SK-N-SH treated with all-trans-retinoic acid at 6 μM for 48 hours (cell line): Measurements from ENCODE around the gene UBE2L6.
"Not testable (repeated sequence)": the region's sequence is repeated elsewhere in the genome, so short reads cannot be mapped to it uniquely, and the experiment has no call there.

Experiments used
- ATAC-seq: fragments of 200-7000 bp; cut with Tn5 transposase; 3 replicates; pipeline ENCODE4 v1.9.1; 2020; ENCODE audit warnings: mild to moderate bottlenecking, moderate library complexity
- ARNTL ChIP-seq: fragments of 450-650 bp; formaldehyde crosslinking; IDR thresholded peaks from 2 replicates; pipeline ENCODE4 v1.5.0; 2020; ENCODE audit warnings: low read depth, mild to moderate bottlenecking, moderate library complexity, borderline replicate concordance
- BACH2 ChIP-seq: fragments of 250-450 bp; sonication (Bioruptor Pico); IDR thresholded peaks from 2 replicates; pipeline ENCODE4 v1.9.0; 2021; ENCODE audit warnings: mild to moderate bottlenecking, borderline replicate concordance
- ESRRG ChIP-seq: fragments of 250-450 bp; sonication (Bioruptor Pico); IDR thresholded peaks from 2 replicates; pipeline ENCODE4 v1.6.1; 2021; ENCODE audit warnings: mild to moderate bottlenecking
- GLIS3 ChIP-seq: fragments of 250-450 bp; sonication (Bioruptor Pico); IDR thresholded peaks from 2 replicates; pipeline ENCODE4 v1.5.0; 2020; ENCODE audit warnings: mild to moderate bottlenecking, moderate library complexity
- ISL1 ChIP-seq: fragments of 250-450 bp; sonication (Bioruptor Pico); IDR thresholded peaks from 2 replicates; pipeline ENCODE4 v2.1.2; 2022; ENCODE audit warnings: mild to moderate bottlenecking, moderate library complexity
- OSR1 ChIP-seq: fragments of 250-450 bp; sonication (Bioruptor Pico); IDR thresholded peaks from 2 replicates; pipeline ENCODE4 v1.8.0; 2022; ENCODE audit warnings: moderate library complexity, mild to moderate bottlenecking, inconsistent platforms
- PPARA ChIP-seq: fragments of 250-450 bp; sonication (Bioruptor Pico); IDR thresholded peaks from 2 replicates; pipeline ENCODE4 v1.5.0; 2020; ENCODE audit warnings: mild to moderate bottlenecking, borderline replicate concordance
- RARB ChIP-seq: fragments of 250-450 bp; sonication (Bioruptor Pico); IDR thresholded peaks from 2 replicates; pipeline ENCODE4 v1.8.0; 2021; ENCODE audit warnings: mild to moderate bottlenecking, moderate library complexity
- TCF4 ChIP-seq: fragments of 250-450 bp; sonication (Bioruptor Pico); IDR thresholded peaks from 2 replicates; pipeline ENCODE4 v1.8.0; 2021; ENCODE audit warnings: mild to moderate bottlenecking, moderate library complexity, borderline replicate concordance
- TOX ChIP-seq: fragments of 250-450 bp; sonication (Bioruptor Pico); IDR thresholded peaks from 2 replicates; pipeline ENCODE4 v1.8.0; 2021; ENCODE audit warnings: mild to moderate bottlenecking, moderate library complexity, borderline replicate concordance
- ZC3H10 ChIP-seq: fragments of 250-450 bp; sonication (Bioruptor Pico); IDR thresholded peaks from 2 replicates; pipeline ENCODE4 v1.5.1; 2021; ENCODE audit warnings: mild to moderate bottlenecking, moderate library complexity
- ZFP3 ChIP-seq: fragments of 250-450 bp; sonication (Bioruptor Pico); IDR thresholded peaks from 2 replicates; pipeline ENCODE4 v1.5.0; 2020; ENCODE audit warnings: mild to moderate bottlenecking, moderate library complexity
- ZFP30 ChIP-seq: fragments of 450-650 bp; formaldehyde crosslinking; IDR thresholded peaks from 2 replicates; pipeline ENCODE4 v1.5.0; 2022; ENCODE audit warnings: mild to moderate bottlenecking, moderate library complexity
- ZNF565 ChIP-seq: fragments of 450-650 bp; formaldehyde crosslinking; conservative IDR thresholded peaks from 2 replicates; pipeline ENCODE4 v1.5.0; 2020; ENCODE audit warnings: low read depth, mild to moderate bottlenecking, moderate library complexity
- ZNF70 ChIP-seq: fragments of 450-650 bp; formaldehyde crosslinking; IDR thresholded peaks from 2 replicates; pipeline ENCODE4 v1.5.0; 2020; ENCODE audit warnings: mild to moderate bottlenecking, moderate library complexity
- ZNF8 ChIP-seq: fragments of 450-650 bp; formaldehyde crosslinking; IDR thresholded peaks from 2 replicates; pipeline ENCODE4 v1.5.0; 2020; ENCODE audit warnings: mild to moderate bottlenecking, moderate library complexity
- TF ChIP-seq, protein P1 (sequence below): fragments of 250-450 bp; sonication (Bioruptor Pico); IDR thresholded peaks from 2 replicates; pipeline ENCODE4 v1.5.1; 2020; ENCODE audit warnings: low read depth, mild to moderate bottlenecking, moderate library complexity
- TF ChIP-seq, protein P2 (sequence below): fragments of 250-450 bp; sonication (Bioruptor Pico); IDR thresholded peaks from 2 replicates; pipeline ENCODE4 v1.8.0; 2021; ENCODE audit warnings: low read depth, mild to moderate bottlenecking, moderate library complexity, borderline replicate concordance
- TF ChIP-seq, protein P3 (sequence below): fragments of 250-450 bp; sonication (Bioruptor Pico); IDR thresholded peaks from 2 replicates; pipeline ENCODE4 v1.8.0; 2020; ENCODE audit warnings: mild to moderate bottlenecking, moderate library complexity, borderline replicate concordance
- TF ChIP-seq, protein P4 (sequence below): fragments of 250-450 bp; sonication (Bioruptor Pico); IDR thresholded peaks from 2 replicates; pipeline ENCODE4 v1.5.1; 2021; ENCODE audit warnings: mild to moderate bottlenecking, moderate library complexity
- TF ChIP-seq, protein P5 (sequence below): fragments of 250-450 bp; sonication (Bioruptor Pico); IDR thresholded peaks from 2 replicates; pipeline ENCODE4 v1.5.0; 2020; ENCODE audit warnings: mild to moderate bottlenecking, moderate library complexity

The UBE2L6 gene

DNA sequence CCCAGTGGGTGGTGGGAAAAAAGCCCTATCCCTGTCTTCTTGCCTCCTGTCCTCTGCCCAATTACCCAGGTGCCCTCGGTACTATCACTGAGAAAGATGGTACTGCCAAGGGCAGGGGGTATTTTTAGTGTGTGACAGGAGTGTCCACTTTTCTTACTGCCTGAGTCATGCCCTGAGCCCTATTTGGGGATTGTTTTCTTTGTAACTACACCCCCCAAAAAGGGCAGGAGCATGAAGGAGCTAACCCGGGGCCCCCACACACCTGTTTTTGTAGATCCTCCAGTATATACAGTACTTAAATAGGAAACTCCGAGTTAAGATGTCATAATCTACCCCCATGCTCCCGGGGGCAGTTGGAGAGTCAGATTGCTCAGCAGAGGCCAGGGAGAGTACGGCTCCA lies 26.3 kb downstream of the UBE2L6 start:
- no peak for TF ChIP-seq ZFP30 (CRISPR knock-in tag)
- no peak for ATAC-seq

DNA sequence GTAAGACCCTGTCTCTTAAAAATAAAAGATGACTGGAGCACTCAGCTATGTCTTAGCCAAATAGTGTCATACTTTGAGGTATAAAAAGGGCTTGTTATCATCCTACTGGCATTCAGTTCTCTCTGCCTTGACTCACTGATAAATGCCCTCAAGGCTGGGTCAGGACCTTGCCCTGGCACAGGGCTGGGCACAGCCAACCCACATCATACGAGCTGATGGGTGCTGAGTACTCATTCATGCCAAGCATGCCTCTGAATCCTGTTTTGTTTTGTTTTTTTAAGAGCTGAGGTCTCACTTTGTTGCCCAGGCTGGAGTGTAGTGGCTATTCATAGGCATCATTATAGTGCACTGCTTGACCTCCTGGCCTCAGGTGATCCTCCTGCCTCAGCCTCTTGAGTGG lies 28.1 kb downstream of the UBE2L6 start:
- no peak for ATAC-seq
- TF ChIP-seq ZC3H10: no peak
- TF ChIP-seq, protein P1, sequence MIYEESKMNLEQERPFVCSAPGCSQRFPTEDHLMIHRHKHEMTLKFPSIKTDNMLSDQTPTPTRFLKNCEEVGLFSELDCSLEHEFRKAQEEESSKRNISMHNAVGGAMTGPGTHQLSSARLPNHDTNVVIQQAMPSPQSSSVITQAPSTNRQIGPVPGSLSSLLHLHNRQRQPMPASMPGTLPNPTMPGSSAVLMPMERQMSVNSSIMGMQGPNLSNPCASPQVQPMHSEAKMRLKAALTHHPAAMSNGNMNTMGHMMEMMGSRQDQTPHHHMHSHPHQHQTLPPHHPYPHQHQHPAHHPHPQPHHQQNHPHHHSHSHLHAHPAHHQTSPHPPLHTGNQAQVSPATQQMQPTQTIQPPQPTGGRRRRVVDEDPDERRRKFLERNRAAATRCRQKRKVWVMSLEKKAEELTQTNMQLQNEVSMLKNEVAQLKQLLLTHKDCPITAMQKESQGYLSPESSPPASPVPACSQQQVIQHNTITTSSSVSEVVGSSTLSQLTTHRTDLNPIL: no peak
- no peak for TF ChIP-seq BACH2 (CRISPR knock-in tag)
- TF ChIP-seq ZNF8: no peak
- TF ChIP-seq, protein P2, sequence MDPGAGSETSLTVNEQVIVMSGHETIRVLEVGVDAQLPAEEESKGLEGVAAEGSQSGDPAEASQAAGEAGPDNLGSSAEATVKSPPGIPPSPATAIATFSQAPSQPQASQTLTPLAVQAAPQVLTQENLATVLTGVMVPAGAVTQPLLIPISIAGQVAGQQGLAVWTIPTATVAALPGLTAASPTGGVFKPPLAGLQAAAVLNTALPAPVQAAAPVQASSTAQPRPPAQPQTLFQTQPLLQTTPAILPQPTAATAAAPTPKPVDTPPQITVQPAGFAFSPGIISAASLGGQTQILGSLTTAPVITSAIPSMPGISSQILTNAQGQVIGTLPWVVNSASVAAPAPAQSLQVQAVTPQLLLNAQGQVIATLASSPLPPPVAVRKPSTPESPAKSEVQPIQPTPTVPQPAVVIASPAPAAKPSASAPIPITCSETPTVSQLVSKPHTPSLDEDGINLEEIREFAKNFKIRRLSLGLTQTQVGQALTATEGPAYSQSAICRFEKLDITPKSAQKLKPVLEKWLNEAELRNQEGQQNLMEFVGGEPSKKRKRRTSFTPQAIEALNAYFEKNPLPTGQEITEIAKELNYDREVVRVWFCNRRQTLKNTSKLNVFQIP (CRISPR knock-in tag): no peak
- TF ChIP-seq ARNTL: no peak
- TF ChIP-seq ZFP30 (CRISPR knock-in tag): no peak
- no peak for TF ChIP-seq TCF4
- TF ChIP-seq PPARA (CRISPR knock-in tag): no peak
- no peak for TF ChIP-seq ZNF565 (CRISPR knock-in tag)
- TF ChIP-seq OSR1 (CRISPR knock-in tag): no peak
- TF ChIP-seq ISL1 (CRISPR knock-in tag): no peak
- TF ChIP-seq ZFP3: no peak
- TF ChIP-seq, protein P3, sequence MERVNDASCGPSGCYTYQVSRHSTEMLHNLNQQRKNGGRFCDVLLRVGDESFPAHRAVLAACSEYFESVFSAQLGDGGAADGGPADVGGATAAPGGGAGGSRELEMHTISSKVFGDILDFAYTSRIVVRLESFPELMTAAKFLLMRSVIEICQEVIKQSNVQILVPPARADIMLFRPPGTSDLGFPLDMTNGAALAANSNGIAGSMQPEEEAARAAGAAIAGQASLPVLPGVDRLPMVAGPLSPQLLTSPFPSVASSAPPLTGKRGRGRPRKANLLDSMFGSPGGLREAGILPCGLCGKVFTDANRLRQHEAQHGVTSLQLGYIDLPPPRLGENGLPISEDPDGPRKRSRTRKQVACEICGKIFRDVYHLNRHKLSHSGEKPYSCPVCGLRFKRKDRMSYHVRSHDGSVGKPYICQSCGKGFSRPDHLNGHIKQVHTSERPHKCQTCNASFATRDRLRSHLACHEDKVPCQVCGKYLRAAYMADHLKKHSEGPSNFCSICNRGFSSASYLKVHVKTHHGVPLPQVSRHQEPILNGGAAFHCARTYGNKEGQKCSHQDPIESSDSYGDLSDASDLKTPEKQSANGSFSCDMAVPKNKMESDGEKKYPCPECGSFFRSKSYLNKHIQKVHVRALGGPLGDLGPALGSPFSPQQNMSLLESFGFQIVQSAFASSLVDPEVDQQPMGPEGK (CRISPR knock-in tag): no peak
- TF ChIP-seq ESRRG (CRISPR knock-in tag): no peak
- TF ChIP-seq, protein P4, sequence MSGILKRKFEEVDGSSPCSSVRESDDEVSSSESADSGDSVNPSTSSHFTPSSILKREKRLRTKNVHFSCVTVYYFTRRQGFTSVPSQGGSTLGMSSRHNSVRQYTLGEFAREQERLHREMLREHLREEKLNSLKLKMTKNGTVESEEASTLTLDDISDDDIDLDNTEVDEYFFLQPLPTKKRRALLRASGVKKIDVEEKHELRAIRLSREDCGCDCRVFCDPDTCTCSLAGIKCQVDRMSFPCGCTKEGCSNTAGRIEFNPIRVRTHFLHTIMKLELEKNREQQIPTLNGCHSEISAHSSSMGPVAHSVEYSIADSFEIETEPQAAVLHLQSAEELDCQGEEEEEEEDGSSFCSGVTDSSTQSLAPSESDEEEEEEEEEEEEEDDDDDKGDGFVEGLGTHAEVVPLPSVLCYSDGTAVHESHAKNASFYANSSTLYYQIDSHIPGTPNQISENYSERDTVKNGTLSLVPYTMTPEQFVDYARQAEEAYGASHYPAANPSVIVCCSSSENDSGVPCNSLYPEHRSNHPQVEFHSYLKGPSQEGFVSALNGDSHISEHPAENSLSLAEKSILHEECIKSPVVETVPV: no peak
- no peak for TF ChIP-seq RARB (CRISPR knock-in tag)
- TF ChIP-seq, protein P5, sequence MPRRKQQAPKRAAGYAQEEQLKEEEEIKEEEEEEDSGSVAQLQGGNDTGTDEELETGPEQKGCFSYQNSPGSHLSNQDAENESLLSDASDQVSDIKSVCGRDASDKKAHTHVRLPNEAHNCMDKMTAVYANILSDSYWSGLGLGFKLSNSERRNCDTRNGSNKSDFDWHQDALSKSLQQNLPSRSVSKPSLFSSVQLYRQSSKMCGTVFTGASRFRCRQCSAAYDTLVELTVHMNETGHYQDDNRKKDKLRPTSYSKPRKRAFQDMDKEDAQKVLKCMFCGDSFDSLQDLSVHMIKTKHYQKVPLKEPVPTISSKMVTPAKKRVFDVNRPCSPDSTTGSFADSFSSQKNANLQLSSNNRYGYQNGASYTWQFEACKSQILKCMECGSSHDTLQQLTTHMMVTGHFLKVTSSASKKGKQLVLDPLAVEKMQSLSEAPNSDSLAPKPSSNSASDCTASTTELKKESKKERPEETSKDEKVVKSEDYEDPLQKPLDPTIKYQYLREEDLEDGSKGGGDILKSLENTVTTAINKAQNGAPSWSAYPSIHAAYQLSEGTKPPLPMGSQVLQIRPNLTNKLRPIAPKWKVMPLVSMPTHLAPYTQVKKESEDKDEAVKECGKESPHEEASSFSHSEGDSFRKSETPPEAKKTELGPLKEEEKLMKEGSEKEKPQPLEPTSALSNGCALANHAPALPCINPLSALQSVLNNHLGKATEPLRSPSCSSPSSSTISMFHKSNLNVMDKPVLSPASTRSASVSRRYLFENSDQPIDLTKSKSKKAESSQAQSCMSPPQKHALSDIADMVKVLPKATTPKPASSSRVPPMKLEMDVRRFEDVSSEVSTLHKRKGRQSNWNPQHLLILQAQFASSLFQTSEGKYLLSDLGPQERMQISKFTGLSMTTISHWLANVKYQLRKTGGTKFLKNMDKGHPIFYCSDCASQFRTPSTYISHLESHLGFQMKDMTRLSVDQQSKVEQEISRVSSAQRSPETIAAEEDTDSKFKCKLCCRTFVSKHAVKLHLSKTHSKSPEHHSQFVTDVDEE: no peak
- no peak for TF ChIP-seq GLIS3 (CRISPR knock-in tag)
- TF ChIP-seq TOX (CRISPR knock-in tag): no peak

DNA sequence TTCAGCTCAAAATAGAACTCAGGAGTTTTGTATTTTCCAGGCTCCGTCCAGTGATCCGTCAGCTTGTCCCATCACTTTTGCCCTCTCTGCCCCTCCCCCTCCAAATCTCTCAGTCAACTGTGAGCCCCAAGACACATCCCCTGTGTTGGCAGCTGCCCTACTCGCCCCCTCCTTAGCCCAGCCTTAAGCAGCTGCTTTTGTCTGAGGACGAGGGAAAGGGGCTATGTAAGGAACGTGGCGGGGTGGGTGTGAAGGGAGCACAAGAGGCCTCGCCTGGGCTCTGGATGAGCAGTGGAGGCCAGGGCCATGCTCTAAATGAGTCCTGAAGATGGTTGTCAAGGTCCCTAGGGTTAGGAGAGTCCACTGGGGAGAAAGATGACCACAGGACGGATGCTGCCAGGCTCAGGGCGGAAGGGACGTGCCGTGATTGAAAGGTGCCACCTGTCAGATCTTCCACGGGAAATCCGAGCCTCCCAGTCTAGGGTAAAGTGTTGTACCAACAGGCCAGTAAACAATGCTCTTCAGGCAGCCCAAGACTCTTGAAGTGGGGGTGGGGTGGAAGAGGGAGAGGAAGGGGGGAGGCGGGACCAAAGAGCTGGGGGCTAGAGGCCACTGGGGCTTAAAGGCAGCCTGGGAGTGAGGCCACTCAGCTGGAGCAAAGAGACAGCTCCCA lies 30.4 kb downstream of the UBE2L6 start, which contains the start of gene SMTNL1:
Gene SMTNL1 (plus strand): TSS at position 649 of the 673 bp plus-strand sequence. CDS start 5,048 bp downstream, outside the sequence.
- ATAC-seq: no peak

DNA sequence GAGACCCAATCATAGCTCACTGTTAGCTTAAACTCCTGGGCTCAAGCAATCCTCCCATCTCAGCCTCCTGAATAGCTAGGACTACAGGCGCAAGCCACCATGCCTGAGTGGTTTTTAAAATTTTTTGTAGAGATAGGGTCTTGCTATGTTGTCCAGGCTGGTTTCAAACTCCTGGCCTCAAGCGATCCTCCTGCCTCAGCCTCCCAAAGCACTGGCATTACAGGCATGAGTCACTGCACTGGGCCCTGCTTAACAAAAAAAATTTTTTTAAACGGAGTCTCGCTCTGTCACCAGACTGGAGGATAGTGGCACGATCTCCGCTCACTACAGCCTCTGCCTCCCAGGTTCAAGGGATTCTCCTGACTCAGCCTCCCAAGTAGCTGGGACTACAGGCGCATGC lies 33.0 kb downstream of the UBE2L6 start:
- not testable (repeated sequence) for ATAC-seq

More for the DNA sequence above, 30.4 kb downstream of the UBE2L6 start, which contains the start of gene SMTNL1:
- TF ChIP-seq, protein P2 (CRISPR knock-in tag): no peak
- TF ChIP-seq PPARA (CRISPR knock-in tag) (no peak), ZNF70 (CRISPR knock-in tag) (no peak), GLIS3 (CRISPR knock-in tag) (no peak), RARB (CRISPR knock-in tag) (no peak), ISL1 (CRISPR knock-in tag) (no peak), TOX (CRISPR knock-in tag) (no peak), ESRRG (CRISPR knock-in tag) (no peak)
